DOHH2 (cell line): Measurements from ENCODE around the gene MEF2A.
"Not testable (repeated sequence)": the region's sequence is repeated elsewhere in the genome, so short reads cannot be mapped to it uniquely, and the experiment has no call there.

Experiments
- H3F3A ChIP-seq: fragments of 200-600 bp; sonication (generic), shearing (Covaris generic); 2 replicates; pipeline ENCODE4 v1.6.0; 2016; ENCODE audit warnings: antibody characterized with exemption, mild to moderate bottlenecking; ENCODE audit not compliant: control insufficient read depth, insufficient read depth
- H3K27ac ChIP-seq: fragments of 200-600 bp; sonication (generic); 2 replicates; pipeline ENCODE4 v1.5.1; 2014; ENCODE audit warnings: low read depth, mild to moderate bottlenecking, low read length, moderate library complexity
- H3K27me3 ChIP-seq: fragments of 200-600 bp; sonication (generic); 2 replicates; pipeline ENCODE4 v1.6.1; 2014; ENCODE audit warnings: mild to moderate bottlenecking, low read length, mixed read lengths; ENCODE audit not compliant: control insufficient read depth
- H3K36me3 ChIP-seq: fragments of 200-600 bp; sonication (generic); 2 replicates; pipeline ENCODE4 v1.6.1; 2014; ENCODE audit warnings: mild to moderate bottlenecking, low read length, moderate library complexity, mixed read lengths; ENCODE audit not compliant: control insufficient read depth
- H3K4me1 ChIP-seq: fragments of 200-600 bp; sonication (generic); 2 replicates; pipeline ENCODE4 v1.6.1; 2014; ENCODE audit warnings: mild to moderate bottlenecking, low read length, mixed read lengths; ENCODE audit not compliant: control insufficient read depth
- H3K4me2 ChIP-seq: fragments of 200-600 bp; sonication (generic); 2 replicates; pipeline ENCODE4 v1.6.0; 2014; ENCODE audit warnings: mild to moderate bottlenecking, low read length, moderate library complexity
- H3K4me3 ChIP-seq: fragments of 200-600 bp; sonication (generic); 2 replicates; pipeline ENCODE4 v1.5.1; 2014; ENCODE audit warnings: mild to moderate bottlenecking, low read length, mixed read lengths
- H3K79me2 ChIP-seq: fragments of 200-600 bp; sonication (generic); 2 replicates; pipeline ENCODE4 v1.6.1; 2014; ENCODE audit warnings: mild to moderate bottlenecking, low read length, mixed read lengths; ENCODE audit not compliant: control insufficient read depth
- H3K9me2 ChIP-seq: fragments of 200-600 bp; sonication (generic); replicated peaks from 2 replicates; pipeline ENCODE4 v1.6.1; 2014; ENCODE audit warnings: mild to moderate bottlenecking, low read length, mixed read lengths; ENCODE audit not compliant: control insufficient read depth
- H3K9me3 ChIP-seq: fragments of 200-600 bp; sonication (generic); 2 replicates; pipeline ENCODE4 v1.6.1; 2014; ENCODE audit warnings: antibody characterized with exemption, low read length, mixed read lengths; ENCODE audit not compliant: control insufficient read depth, insufficient read depth
- H4K20me1 ChIP-seq: fragments of 200-600 bp; sonication (generic); 2 replicates; pipeline ENCODE4 v1.6.0; 2014; ENCODE audit warnings: low read depth, mild to moderate bottlenecking, antibody characterized with exemption, low read length, moderate library complexity; ENCODE audit not compliant: control insufficient read depth, insufficient read depth
- CTCF ChIP-seq: fragments of 200-600 bp; sonication (generic); IDR thresholded peaks from one replicate; pipeline ENCODE4 v1.5.1; 2014; ENCODE audit warnings: antibody characterized with exemption, mild to moderate bottlenecking, low read depth, low read length; ENCODE audit not compliant: poor library complexity, severe bottlenecking
- EZH2phosphoT487 ChIP-seq: fragments of 200-600 bp; sonication (generic); IDR thresholded peaks from 2 replicates; pipeline ENCODE4 v1.6.1; 2017; ENCODE audit warnings: borderline replicate concordance, mild to moderate bottlenecking, antibody characterized with exemption, low read length, moderate library complexity, mixed read lengths

MEF2A gene

GRCh38 chr15:99744142-99744541 lies 178.4 kb downstream of the MEF2A start:
- Histone ChIP-seq H3K4me2 (no peak overlapping the region), H4K20me1 (no peaks in the 10 kb centered on the region), H3K27ac (no peak overlapping the region), H3F3A (no peaks in the 10 kb centered on the region), H3K4me1 (no peaks in the 10 kb centered on the region), H3K9me3 (no peaks in the 10 kb centered on the region), H3K36me3 (no peaks in the 10 kb centered on the region), H3K79me2 (no peaks in the 10 kb centered on the region), H3K9me2 (no peaks in the 10 kb centered on the region), H3K4me3 (no peak overlapping the region), H3K27me3 (no peaks in the 10 kb centered on the region; the same call in 1 of the 2 replicates)
- TF ChIP-seq EZH2phosphoT487 (no peak), CTCF (no peak)

DNA sequence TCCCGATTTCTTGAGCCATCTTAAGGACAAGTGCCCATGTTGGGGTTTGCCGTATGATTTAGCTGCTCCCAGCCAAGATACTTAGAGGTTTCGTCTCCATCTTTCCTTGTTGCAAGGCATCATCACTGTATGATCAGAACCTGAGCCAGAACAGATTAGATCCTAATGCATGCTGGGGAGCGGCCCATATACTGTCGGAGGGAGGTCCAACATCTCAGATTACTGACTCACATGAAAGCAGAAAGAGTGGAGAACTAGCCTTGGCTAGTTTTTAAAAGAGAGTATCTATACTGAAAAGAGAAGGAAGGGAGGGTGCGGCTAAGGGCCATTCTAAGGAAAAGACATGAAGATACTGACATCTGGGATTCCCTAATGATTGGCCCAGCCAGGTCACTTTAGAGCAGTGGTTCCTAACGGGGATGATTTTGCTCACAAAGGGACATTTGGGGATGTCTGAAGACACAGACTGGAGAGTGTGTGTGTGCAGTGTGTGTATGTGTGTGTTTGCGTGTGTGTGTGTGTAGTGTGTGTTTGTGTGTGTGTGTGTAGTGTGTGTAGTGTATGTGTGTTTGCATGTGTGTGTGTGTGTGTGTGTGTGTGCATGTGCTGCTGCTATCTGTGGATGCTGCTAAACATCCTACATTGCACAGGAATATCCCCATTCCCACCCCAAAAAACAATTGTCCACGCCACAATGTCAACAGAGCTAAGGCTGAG lies 179.7 kb downstream of the MEF2A start:
- H3K9me3 ChIP-seq = no peaks in the 10 kb centered on the region
- TF ChIP-seq CTCF (no peak), EZH2phosphoT487 (no peak)
- H3K9me2 ChIP-seq = no peaks in the 10 kb centered on the region
- no peaks in the 10 kb centered on the region; the same call in 1 of the 2 replicates for H3K27me3 ChIP-seq
- no peaks in the 10 kb centered on the region for H3K4me1 ChIP-seq
- no peaks in the 10 kb centered on the region for H3K79me2 ChIP-seq
- no peaks in the 10 kb centered on the region for H4K20me1 ChIP-seq
- no peaks in the 10 kb centered on the region for H3F3A ChIP-seq
- H3K4me3 ChIP-seq = no peak overlapping the region
- H3K27ac ChIP-seq = no peak overlapping the region
- H3K4me2 ChIP-seq = no peak overlapping the region
- no peaks in the 10 kb centered on the region for H3K36me3 ChIP-seq

DNA sequence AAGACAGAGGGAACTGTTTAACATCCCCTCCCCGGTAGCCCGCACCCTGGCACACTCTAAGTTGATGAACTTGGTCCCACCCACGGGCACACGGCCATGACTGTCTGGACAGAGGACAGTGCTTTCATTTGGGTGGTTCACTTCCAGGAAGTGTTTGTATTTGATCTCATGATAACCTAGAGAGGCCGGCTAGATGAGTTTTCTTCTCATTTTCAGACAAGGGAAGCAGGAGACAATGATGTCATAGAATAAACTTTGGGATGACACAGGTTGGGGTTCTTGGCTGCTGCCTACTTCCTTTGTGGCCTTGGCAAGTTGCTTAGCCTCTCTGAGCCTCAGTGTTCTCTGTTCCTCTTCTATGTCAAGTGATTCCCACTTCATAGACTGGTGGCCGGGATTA lies 183.6 kb downstream of the MEF2A start:
- H3K9me2 ChIP-seq = no peaks in the 10 kb centered on the region
- no peak overlapping the region for H3K4me3 ChIP-seq
- no peak for TF ChIP-seq CTCF
- TF ChIP-seq EZH2phosphoT487 = no peak
- no peak overlapping the region for H3K4me2 ChIP-seq
- H3K9me3 ChIP-seq = no peaks in the 10 kb centered on the region
- no peaks in the 10 kb centered on the region; the same call in 1 of the 2 replicates for H3K27me3 ChIP-seq
- H3K79me2 ChIP-seq = no peaks in the 10 kb centered on the region
- H3K36me3 ChIP-seq = no peaks in the 10 kb centered on the region
- no peaks in the 10 kb centered on the region for H4K20me1 ChIP-seq
- no peak overlapping the region for H3K27ac ChIP-seq
- no peaks in the 10 kb centered on the region for H3F3A ChIP-seq
- no peaks in the 10 kb centered on the region for H3K4me1 ChIP-seq

DNA sequence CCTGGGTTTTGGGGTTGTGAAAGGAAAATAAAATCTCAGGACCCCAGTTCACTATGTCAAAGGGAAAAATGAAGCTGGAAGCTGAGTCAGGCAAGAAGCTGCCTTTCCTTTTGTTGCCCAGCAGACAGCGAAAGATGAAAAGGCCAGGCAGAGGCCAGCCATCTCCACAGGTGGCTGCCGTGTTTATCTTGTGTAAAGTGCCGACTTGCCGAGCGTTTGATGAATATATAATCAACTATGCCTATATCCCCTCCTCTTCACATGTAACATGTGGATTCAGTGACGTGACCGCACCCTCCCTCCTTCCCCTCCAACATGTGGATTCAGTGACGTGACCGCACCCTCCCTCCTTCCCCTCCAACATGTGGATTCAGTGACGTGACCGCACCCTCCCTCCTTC lies 184.5 kb downstream of the MEF2A start:
- H3K79me2 ChIP-seq, H3K4me1 ChIP-seq, H3K4me3 ChIP-seq, H3K36me3 ChIP-seq, H3K4me2 ChIP-seq, H3K27ac ChIP-seq, H3K27me3 ChIP-seq, H4K20me1 ChIP-seq, H3K9me3 ChIP-seq, H3K9me2 ChIP-seq, H3F3A ChIP-seq: not testable (repeated sequence)
